GM18499 (cell line): ENCODE measurements around the gene MYH14.

Experiments
- ATAC-seq: cut with Tn5 transposase; IDR thresholded peaks from one replicate; pipeline ENCODE4 v1.9.1; 2021; ENCODE audit warnings: moderate number of reproducible peaks; ENCODE audit not compliant: insufficient read depth, unreplicated experiment

The MYH14 gene

GRCh38 chr19:50281491-50281890, 78.1 kb downstream of the MYH14 start:
- no peak for ATAC-seq

- ATAC-seq = no peak
Observed at GRCh38 chr19:50285833-50286232, 82.4 kb downstream of the MYH14 start.

- no peak for ATAC-seq
Observed at GRCh38 chr19:50286443-50286842, 83.0 kb downstream of the MYH14 start.

GRCh38 chr19:50287331-50287730, 83.9 kb downstream of the MYH14 start:
- no peak for ATAC-seq

- ATAC-seq = no peak
Observed at GRCh38 chr19:50288954-50289353, 85.5 kb downstream of the MYH14 start.

GRCh38 chr19:50290011-50290410, 86.6 kb downstream of the MYH14 start:
- no peak for ATAC-seq

- no peak for ATAC-seq
Observed at GRCh38 chr19:50290775-50291174, 87.4 kb downstream of the MYH14 start.

GRCh38 chr19:50292216-50292827, 88.9 kb downstream of the MYH14 start:
- ATAC-seq = no peak

GRCh38 chr19:50293263-50294004, 90.0 kb downstream of the MYH14 start:
- no peak for ATAC-seq

GRCh38 chr19:50300051-50300450, 96.6 kb downstream of the MYH14 start:
- no peak for ATAC-seq

GRCh38 chr19:50300814-50301606, 97.6 kb downstream of the MYH14 start:
- no peak for ATAC-seq

GRCh38 chr19:50301607-50301971, 98.2 kb downstream of the MYH14 start:
- no peak for ATAC-seq

- no peak for ATAC-seq
Observed at GRCh38 chr19:50303558-50303957, 100.1 kb downstream of the MYH14 start.

- ATAC-seq = no peak
Observed at GRCh38 chr19:50308991-50309390, 105.6 kb downstream of the MYH14 start.

GRCh38 chr19:50309396-50310125, 106.1 kb downstream of the MYH14 start:
- no peak for ATAC-seq

GRCh38 chr19:50310759-50311465, 107.5 kb downstream of the MYH14 start:
- ATAC-seq = no peak

GRCh38 chr19:50311723-50312635, 108.6 kb downstream of the MYH14 start:
- no peak for ATAC-seq

- ATAC-seq = no peak
Observed at GRCh38 chr19:50312967-50313811, 109.8 kb downstream of the MYH14 start.
